ENCODE results near the gene STK24. TPM values are rescaled to one million over a fixed set of nuclear protein-coding genes. Genes with fewer than 3 reads are reported as not detected.

STK24 gene
- total RNA-seq, 2 donors from 2014 or later = 122 to 137 TPM

- H3K9me3 Mint-ChIP-seq = peaks cover 0 to 11% of the 10 kb centered on the region in 2 donors
- no peak for DNase-seq (ENCODE audit: low spot score in 2 of 2)
- H3K36me3 Mint-ChIP-seq = no peaks in the 10 kb centered on the region
- no peak overlapping the region for H3K27ac Mint-ChIP-seq
- ATAC-seq = peak in 1 of 2 donors; percentile 47
These were observed 9.8 kb upstream of the STK24 start for GRCh38 chr13:98586400-98587345.

DNA sequence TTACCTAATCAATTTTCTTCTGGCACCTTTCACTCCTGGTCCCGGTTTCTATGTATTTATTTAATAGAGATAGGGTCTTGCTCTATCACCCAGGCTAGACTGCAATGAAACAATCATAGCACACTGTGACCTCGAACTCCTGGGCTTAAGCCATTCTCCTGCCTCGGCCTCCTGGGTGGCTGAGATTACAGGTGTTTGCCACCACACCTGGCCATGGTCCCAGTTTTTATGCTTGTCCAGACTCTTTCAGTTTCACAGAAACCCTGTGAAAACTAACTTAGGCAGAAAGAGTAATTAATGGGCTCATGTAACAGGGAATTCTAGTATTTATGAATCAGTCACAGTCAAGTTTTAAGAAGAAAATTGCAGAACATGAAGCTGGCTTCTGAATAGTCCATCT is 9.0 kb upstream of the STK24 start:
- ATAC-seq (no peak), DNase-seq (ENCODE audit: low spot score in 2 of 2) (no peak)
- Mint-ChIP-seq H3K9me3 (peaks cover 0 to 11% of the 10 kb centered on the region in 2 donors), H3K27ac (no peak overlapping the region), H3K36me3 (no peaks in the 10 kb centered on the region)

GRCh38 chr13:98585398-98585754 is 8.5 kb upstream of the STK24 start:
- DNase-seq (ENCODE audit: low spot score in 2 of 2) (no peak), ATAC-seq (no peak)
- Mint-ChIP-seq H3K27ac (no peak overlapping the region), H3K9me3 (peaks cover 0 to 8% of the 10 kb centered on the region in 2 donors), H3K36me3 (no peaks in the 10 kb centered on the region)

GRCh38 chr13:98584668-98585397 is 7.9 kb upstream of the STK24 start:
- DNase-seq (ENCODE audit: low spot score in 2 of 2) (no peak), ATAC-seq (no peak)
- H3K9me3 Mint-ChIP-seq = peaks cover 0 to 3% of the 10 kb centered on the region in 2 donors
- no peaks in the 10 kb centered on the region for H3K36me3 Mint-ChIP-seq
- no peak overlapping the region for H3K27ac Mint-ChIP-seq

GRCh38 chr13:98582947-98583346 is 6.0 kb upstream of the STK24 start:
- no peak for ATAC-seq
- H3K27ac Mint-ChIP-seq = no peak overlapping the region

GRCh38 chr13:98581971-98582702 is 5.2 kb upstream of the STK24 start:
- ATAC-seq (peak; percentile 24 to 33), DNase-seq (ENCODE audit: low spot score in 2 of 2) (no peak)
- Mint-ChIP-seq H3K36me3 (no peaks in the 10 kb centered on the region), H3K27ac (no peak overlapping the region), H3K9me3 (no peaks in the 10 kb centered on the region)

More at GRCh38 chr13:98582947-98583346, 6.0 kb upstream of the STK24 start:
- Mint-ChIP-seq H3K9me3 (no peaks in the 10 kb centered on the region), H3K36me3 (no peaks in the 10 kb centered on the region)
- no peak for DNase-seq (ENCODE audit: low spot score in 2 of 2)

DNA sequence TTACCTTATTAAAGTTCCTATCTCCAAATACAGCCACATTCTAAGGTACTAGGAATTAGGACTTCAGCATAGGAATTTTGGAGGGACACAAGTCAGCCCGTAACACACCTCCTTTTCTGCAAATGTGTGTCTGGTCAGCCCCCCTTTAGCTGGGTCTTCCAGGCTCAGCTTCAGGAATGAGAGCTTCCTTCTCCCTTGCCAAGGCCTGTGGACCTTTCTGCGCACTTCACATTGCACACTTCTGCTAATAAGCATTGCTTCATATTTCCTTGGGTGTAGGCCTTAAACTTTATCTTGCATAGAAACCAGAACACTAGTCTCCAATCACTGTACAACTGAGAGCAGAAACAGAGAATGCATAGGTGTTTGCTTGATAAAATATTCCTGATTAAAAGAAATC is 4.5 kb upstream of the STK24 start:
- no peaks in the 10 kb centered on the region for H3K36me3 Mint-ChIP-seq
- no peaks in the 10 kb centered on the region for H3K9me3 Mint-ChIP-seq
- ATAC-seq (no peak), DNase-seq (ENCODE audit: low spot score in 2 of 2) (no peak)
- H3K27ac Mint-ChIP-seq = no peak overlapping the region

DNA sequence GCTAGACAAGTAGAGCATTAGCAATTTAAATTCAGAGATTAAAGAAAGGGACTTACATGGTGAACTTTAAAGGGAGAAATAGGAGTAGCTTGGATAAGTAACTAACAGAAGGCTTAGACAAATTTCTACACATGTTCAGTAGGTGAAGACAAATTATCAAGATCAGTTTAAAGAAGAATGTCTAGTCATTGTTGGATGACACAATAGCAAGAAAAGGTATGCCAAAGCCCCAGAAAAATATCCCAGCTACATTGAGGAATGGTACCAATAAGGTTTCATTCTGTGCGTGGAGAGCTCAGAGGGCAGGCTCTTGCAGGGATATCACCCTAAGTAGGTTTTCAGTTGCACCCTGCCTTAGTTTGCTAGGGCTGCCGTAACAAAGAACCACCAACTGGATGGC is 3.5 kb upstream of the STK24 start:
- no peaks in the 10 kb centered on the region for H3K9me3 Mint-ChIP-seq
- no peak overlapping the region for H3K27ac Mint-ChIP-seq
- DNase-seq (ENCODE audit: low spot score in 2 of 2) (no peak), ATAC-seq (no peak)
- H3K36me3 Mint-ChIP-seq = peaks cover 4 to 6% of the 10 kb centered on the region in 2 donors

GRCh38 chr13:98577836-98578285 is 954 bp upstream of the STK24 start:
- ATAC-seq = no peak
- peak overlapping the region; percentile 55 to 77 for H3K27ac Mint-ChIP-seq
- H3K9me3 Mint-ChIP-seq = no peaks in the 10 kb centered on the region

GRCh38 chr13:98576200-98576945 is 534 bp downstream of the STK24 start:
- Mint-ChIP-seq H3K36me3 (peaks cover 7 to 20% of the 10 kb centered on the region in 2 donors), H3K9me3 (no peaks in the 10 kb centered on the region), H3K27ac (peak overlapping the region; percentile 98 to 100)
- peak; percentile 4 to 34 for ATAC-seq
- peak; percentile 48 to 65 for DNase-seq (ENCODE audit: low spot score in 2 of 2)

More at GRCh38 chr13:98577836-98578285, 954 bp upstream of the STK24 start:
- peaks cover 7 to 20% of the 10 kb centered on the region in 2 donors for H3K36me3 Mint-ChIP-seq
- no peak for DNase-seq (ENCODE audit: low spot score in 2 of 2)

GRCh38 chr13:98575904-98576199 is 1.1 kb downstream of the STK24 start:
- peaks cover 7 to 20% of the 10 kb centered on the region in 2 donors for H3K36me3 Mint-ChIP-seq
- DNase-seq (ENCODE audit: low spot score in 2 of 2) (no peak), ATAC-seq (no peak)
- H3K27ac Mint-ChIP-seq = peak overlapping the region; percentile 98 to 100
- H3K9me3 Mint-ChIP-seq = no peaks in the 10 kb centered on the region

DNA sequence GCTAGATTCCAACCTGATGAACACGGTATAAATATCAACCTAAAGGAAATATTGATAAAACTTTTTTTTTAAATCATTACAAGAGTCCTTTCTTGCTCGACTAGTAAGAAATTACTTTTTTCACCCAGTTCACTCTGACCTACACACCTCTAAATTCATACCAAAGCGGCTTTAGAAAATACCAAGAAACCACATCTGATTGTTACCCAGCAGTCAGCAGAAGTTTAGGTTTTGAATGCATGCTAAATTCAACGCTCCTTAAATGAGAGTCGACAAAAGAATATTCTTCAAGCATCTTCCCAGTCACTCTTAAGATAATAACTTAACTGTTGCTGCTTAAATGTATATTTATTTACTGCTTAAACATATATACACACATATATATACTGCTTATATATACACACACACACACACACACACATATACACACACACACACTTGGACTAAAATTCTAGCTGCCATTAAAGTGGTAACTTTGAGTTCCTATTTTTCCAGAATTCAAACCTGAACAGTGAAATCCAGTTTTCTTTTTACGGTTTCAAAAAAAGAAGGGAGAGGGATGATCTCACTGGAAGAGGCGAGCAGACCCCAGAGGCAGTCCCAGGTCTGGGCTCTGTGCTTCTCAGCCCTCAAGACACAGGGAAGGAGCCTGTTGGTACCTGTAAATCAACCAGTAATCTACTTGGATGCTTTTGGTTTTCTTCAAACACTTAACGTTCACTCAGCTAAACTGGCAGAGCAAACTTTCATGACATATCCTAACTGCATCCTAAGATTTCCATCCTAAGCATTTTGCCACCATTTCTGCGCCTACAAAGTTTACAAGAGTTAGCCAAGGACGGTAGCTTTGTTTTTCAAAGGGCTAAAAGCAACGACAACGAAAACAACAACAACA is 1.7 kb downstream of the STK24 start:
- H3K27ac Mint-ChIP-seq = peak overlapping the region; percentile 98 to 100
- DNase-seq (ENCODE audit: low spot score in 2 of 2) (no peak), ATAC-seq (peak in 1 of 2 donors; percentile 4)
- peaks cover 7 to 20% of the 10 kb centered on the region in 2 donors for H3K36me3 Mint-ChIP-seq
- H3K9me3 Mint-ChIP-seq = no peaks in the 10 kb centered on the region

GRCh38 chr13:98571955-98572662 is 4.8 kb downstream of the STK24 start:
- ATAC-seq (peak in 1 of 2 donors; percentile 1), DNase-seq (ENCODE audit: low spot score in 2 of 2) (no peak)
- Mint-ChIP-seq H3K27ac (peak overlapping the region; percentile 94 to 98), H3K9me3 (peaks cover 0 to 5% of the 10 kb centered on the region in 2 donors), H3K36me3 (peaks cover 24 to 51% of the 10 kb centered on the region in 2 donors)

DNA sequence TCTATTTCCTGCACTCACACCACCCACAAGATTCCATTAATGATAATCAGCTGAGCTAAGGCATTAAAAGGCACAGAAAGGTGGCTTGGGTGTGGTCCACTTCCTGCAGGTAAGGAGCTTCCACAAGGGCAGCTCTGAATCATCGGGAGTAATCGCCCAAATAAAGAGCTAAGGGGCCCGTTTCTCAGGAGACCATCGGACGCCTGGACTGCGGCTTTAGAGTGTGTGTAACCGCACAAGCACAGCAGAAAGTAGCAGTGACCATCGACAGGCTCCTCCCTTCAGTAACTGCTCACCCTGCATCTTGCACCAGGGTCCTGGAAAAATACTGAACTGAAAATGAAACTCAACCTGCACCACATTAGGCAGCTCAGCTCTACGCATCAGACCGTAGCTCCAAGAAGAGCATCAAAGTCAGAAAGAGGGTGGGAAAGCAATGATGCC is 6.0 kb downstream of the STK24 start:
- H3K36me3 Mint-ChIP-seq = peaks cover 26 to 52% of the 10 kb centered on the region in 2 donors

More for the DNA sequence above, 6.0 kb downstream of the STK24 start:
- H3K27ac Mint-ChIP-seq = peak overlapping the region; percentile 94 to 98
- peak in 1 of 2 donors; percentile 38 for DNase-seq (ENCODE audit: low spot score in 2 of 2)
- peak; percentile 52 to 66 for ATAC-seq
- H3K9me3 Mint-ChIP-seq = peaks cover 0 to 5% of the 10 kb centered on the region in 2 donors
